Transverse colon (tissue), 4 donors: ENCODE results near the gene AKIRIN2. TPM values are rescaled to one million over a fixed set of nuclear protein-coding genes. Genes with fewer than 3 reads are reported as not detected.

ENCODE experiments used
- DNase-seq: peaks from one replicate; pipeline ENCODE4 v3.0.0-alpha.2; 2019
- H3K27ac ChIP-seq, 4 donors: fragments of 200-600 bp; sonication (generic); 2 replicates each; pipeline ENCODE4 v1.5.1; 2016 to 2018; ENCODE audit warnings: inconsistent platforms in 4 of 4
- H3K27me3 ChIP-seq: fragments of 200-600 bp; sonication (generic); 2 replicates; pipeline ENCODE4 v1.5.1; 2017; ENCODE audit warnings: inconsistent platforms
- H3K36me3 ChIP-seq, 4 donors: fragments of 200-600 bp; sonication (generic); 2 replicates each; pipeline ENCODE4 v1.5.1; 2017 to 2019; ENCODE audit warnings: inconsistent platforms in 4 of 4
- H3K4me1 ChIP-seq, 4 donors: fragments of 200-600 bp; sonication (generic); 2 replicates each; pipeline ENCODE4 v1.5.1; 2017 to 2020; ENCODE audit warnings: inconsistent platforms in 4 of 4
- H3K4me3 ChIP-seq, 4 donors: fragments of 200-600 bp; sonication (generic); 1 replicate in 1 of 4; 2 replicates in 3 of 4; pipeline versions ENCODE4 v1.5.1 to v1.6.1; 2017 to 2019; ENCODE audit warnings: inconsistent platforms in 4 of 4
- H3K9me3 ChIP-seq, 2 donors: fragments of 200-600 bp; sonication (generic); 2 replicates each; pipeline ENCODE4 v1.5.1; 2017 to 2019; ENCODE audit warnings: inconsistent platforms in 2 of 2
- CTCF ChIP-seq, 5 experiments: fragments of 200-600 bp in 3 of 5; fragments of 450-650 bp in 2 of 5; sonication (generic) in 3 of 5; IDR thresholded peaks; 1 replicate in 2 of 5; 2 replicates in 3 of 5; pipeline ENCODE4 v1.5.1; 2016 to 2017; ENCODE audit warnings: antibody characterized with exemption in 5 of 5, inconsistent platforms in 3 of 5, mild to moderate bottlenecking in 2 of 5, moderate library complexity in 1 of 5
- EP300 ChIP-seq: sonication (generic); formaldehyde crosslinking; IDR thresholded peaks from one replicate; pipeline ENCODE4 v1.6.1; 2017; ENCODE audit warnings: antibody characterized with exemption, low read depth
- POLR2A ChIP-seq: fragments of 450-650 bp; IDR thresholded peaks from one replicate; pipeline ENCODE4 v1.6.1; 2016; ENCODE audit warnings: antibody characterized with exemption, mild to moderate bottlenecking, moderate library complexity
- POLR2AphosphoS5 ChIP-seq, 3 donors: sonication (generic); formaldehyde crosslinking; IDR thresholded peaks; one replicate each; pipeline ENCODE4 v1.6.1; 2016; ENCODE audit warnings: antibody characterized with exemption in 3 of 3
- WGBS, 2 donors: methylation state at CpG; one replicate each; pipeline ENCODE4 v1.1.5; 2018; ENCODE audit warnings: low coverage in 1 of 2; 5-methylcytosine and 5-hydroxymethylcytosine counted together
- in situ Hi-C, 4 donors: fragments of 200-750 bp; cut with MboI; loops; one replicate each; pipeline versions ENCODE4 v1.15.0 to v1.15.1; 2017; ENCODE audit warnings: low sequenced_read_pairs in 3 of 4, low pct_ligation_motif_present in 1 of 4, low pct_unique_long_range_greater_than_20kb in 1 of 4
- intact Hi-C: fragments of 100-400 bp; cut with DNase I; formaldehyde crosslinking; loops from one replicate; pipeline ENCODE4 v1.15.1; 2023; ENCODE audit warnings: low total_unique reads
- total RNA-seq, 4 donors: library from RNA; depleted of rRNA; stranded (reverse); fragments of >200 nt; gene quantifications; one replicate each; pipeline ENCODE4 v1.1.0, GENCODE V29; 2016

AKIRIN2 gene
- total RNA-seq, 4 donors from 2014 or later, result 16.3 to 44.9 (median 20.7) TPM

- in situ Hi-C loops, result no loop called here
- no peak for TF ChIP-seq EP300
- no peak for TF ChIP-seq POLR2AphosphoS5 (IDR thresholded peaks at IDR 0.05)
- TF ChIP-seq CTCF (IDR thresholded peaks at IDR 0.05), result no peak
- no peak for TF ChIP-seq POLR2A
- no peaks in the 10 kb centered on the region for H3K9me3 ChIP-seq
- intact Hi-C loops, result no loop called here
- peaks cover 0 to 5% (median 0%) of the 10 kb centered on the region in 4 donors for H3K36me3 ChIP-seq
- H3K27ac ChIP-seq, result no peak overlapping the region
- DNase-seq, result no peak
- no peak overlapping the region for H3K4me3 ChIP-seq
- WGBS, 2 donors, result 55 to 64% methylated on average over 2 of the region's 2 CpGs
- H3K4me1 ChIP-seq, result peaks cover 0 to 2% (median 0%) of the 10 kb centered on the region in 4 donors
- H3K27me3 ChIP-seq, result no peaks in the 10 kb centered on the region
Observed at GRCh38 chr6:87663434-87663833, 38.6 kb downstream of the AKIRIN2 start.

- Histone ChIP-seq H3K27ac (no peak overlapping the region), H3K36me3 (peaks cover 0 to 11% (median 0%) of the 10 kb centered on the region in 4 donors), H3K4me1 (peaks cover 0 to 3% (median 0%) of the 10 kb centered on the region in 4 donors), H3K4me3 (no peak overlapping the region), H3K9me3 (no peaks in the 10 kb centered on the region), H3K27me3 (no peaks in the 10 kb centered on the region)
- in situ Hi-C loops, result no loop called here
- intact Hi-C loops, result no loop called here
- DNase-seq, result no peak
- WGBS, 2 donors, result 84 to 88% methylated on average over 1 of the region's 1 CpG
- TF ChIP-seq POLR2A (no peak), POLR2AphosphoS5 (IDR thresholded peaks at IDR 0.05) (no peak), EP300 (no peak), CTCF (IDR thresholded peaks at IDR 0.05) (no peak)
Observed at GRCh38 chr6:87661503-87661902, 40.5 kb downstream of the AKIRIN2 start.

GRCh38 chr6:87661016-87661415 lies 41.0 kb downstream of the AKIRIN2 start:
- no peak for DNase-seq
- Histone ChIP-seq H3K27ac (no peak overlapping the region), H3K36me3 (peaks cover 0 to 11% (median 0%) of the 10 kb centered on the region in 4 donors), H3K4me3 (no peak overlapping the region), H3K27me3 (no peaks in the 10 kb centered on the region), H3K4me1 (peaks cover 0 to 3% (median 0%) of the 10 kb centered on the region in 4 donors), H3K9me3 (no peaks in the 10 kb centered on the region)
- in situ Hi-C loops (no loop called here), intact Hi-C loops (no loop called here)
- 97 to 100% methylated on average over 1 of the region's 1 CpG for WGBS, 2 donors
- TF ChIP-seq POLR2A, result no peak
- TF ChIP-seq POLR2AphosphoS5 (IDR thresholded peaks at IDR 0.05), result no peak
- no peak for TF ChIP-seq CTCF (IDR thresholded peaks at IDR 0.05)
- no peak for TF ChIP-seq EP300

GRCh38 chr6:87660226-87660911 lies 41.7 kb downstream of the AKIRIN2 start:
- Histone ChIP-seq H3K9me3 (no peaks in the 10 kb centered on the region), H3K4me3 (no peak overlapping the region), H3K36me3 (peaks cover 0 to 6% (median 0%) of the 10 kb centered on the region in 4 donors), H3K4me1 (peaks cover 0 to 3% (median 0%) of the 10 kb centered on the region in 4 donors), H3K27me3 (no peaks in the 10 kb centered on the region), H3K27ac (no peak overlapping the region)
- intact Hi-C loops (no loop called here), in situ Hi-C loops (no loop called here)
- TF ChIP-seq CTCF (IDR thresholded peaks at IDR 0.05) (no peak), POLR2AphosphoS5 (IDR thresholded peaks at IDR 0.05) (no peak), POLR2A (no peak), EP300 (no peak)
- DNase-seq, result no peak
